IPS-20b (cell line): ENCODE data around the gene HDX.
"Not testable (repeated sequence)": the region's sequence is repeated elsewhere in the genome, so short reads cannot be mapped to it uniquely, and the experiment has no call there.

Experiments used
- H3K27ac ChIP-seq: one replicate; pipeline ENCODE4 v1.5.1; 2013; ENCODE audit warnings: low read length
- H3K27me3 ChIP-seq: 2 replicates; pipeline ENCODE4 v1.6.1; 2013; ENCODE audit warnings: mild to moderate bottlenecking, low read length, inconsistent platforms; ENCODE audit not compliant: insufficient read depth
- H3K36me3 ChIP-seq: 2 replicates; pipeline ENCODE4 v1.6.1; 2013; ENCODE audit warnings: low read depth, mild to moderate bottlenecking, inconsistent platforms, low read length, moderate library complexity; ENCODE audit not compliant: insufficient read depth
- H3K4me1 ChIP-seq: 2 replicates; pipeline ENCODE4 v1.6.1; 2013; ENCODE audit warnings: mild to moderate bottlenecking, control low read depth, inconsistent platforms, low read length, moderate library complexity; ENCODE audit not compliant: insufficient read depth
- H3K4me3 ChIP-seq: 2 replicates; pipeline ENCODE4 v1.5.1; 2013; ENCODE audit warnings: mild to moderate bottlenecking, low read length, inconsistent platforms
- H3K9ac ChIP-seq: 2 replicates; pipeline ENCODE4 v1.6.1; 2013; ENCODE audit warnings: low read depth, mild to moderate bottlenecking, inconsistent platforms, low read length, moderate library complexity
- H3K9me3 ChIP-seq: 2 replicates; pipeline ENCODE4 v1.6.1; 2013; ENCODE audit warnings: mild to moderate bottlenecking, low read depth, low read length, inconsistent platforms; ENCODE audit not compliant: insufficient read depth

HDX gene

GRCh38 chrX:84335121-84335520 is 167.1 kb downstream of the HDX start:
- Histone ChIP-seq H3K27me3 (no peaks in the 10 kb centered on the region), H3K4me3 (no peak overlapping the region), H3K36me3 (no peaks in the 10 kb centered on the region), H3K4me1 (peaks cover 5% of the 10 kb centered on the region; the same call in 1 of the 2 replicates), H3K9me3 (no peaks in the 10 kb centered on the region), H3K9ac (no peak overlapping the region), H3K27ac (no peak overlapping the region)

GRCh38 chrX:84322083-84322827 is 180.0 kb downstream of the HDX start:
- no peaks in the 10 kb centered on the region for H3K9me3 ChIP-seq
- H3K27me3 ChIP-seq, result no peaks in the 10 kb centered on the region
- H3K4me1 ChIP-seq, result no peaks in the 10 kb centered on the region; the same call in 1 of the 2 replicates
- H3K36me3 ChIP-seq, result no peaks in the 10 kb centered on the region
- no peak overlapping the region for H3K27ac ChIP-seq
- H3K9ac ChIP-seq, result no peak overlapping the region
- H3K4me3 ChIP-seq, result no peak overlapping the region

- H3K9me3 ChIP-seq, result no peaks in the 10 kb centered on the region
- no peak overlapping the region for H3K4me3 ChIP-seq
- no peak overlapping the region for H3K27ac ChIP-seq
- H3K9ac ChIP-seq, result no peak overlapping the region
- no peaks in the 10 kb centered on the region for H3K36me3 ChIP-seq
- H3K27me3 ChIP-seq, result no peaks in the 10 kb centered on the region
- H3K4me1 ChIP-seq, result no peaks in the 10 kb centered on the region; the same call in 1 of the 2 replicates
Measured at GRCh38 chrX:84320614-84321013, 181.6 kb downstream of the HDX start.

- Histone ChIP-seq H3K4me3 (no peak overlapping the region), H3K36me3 (no peaks in the 10 kb centered on the region), H3K4me1 (no peaks in the 10 kb centered on the region; the same call in 1 of the 2 replicates), H3K9me3 (no peaks in the 10 kb centered on the region), H3K27ac (no peak overlapping the region), H3K27me3 (no peaks in the 10 kb centered on the region), H3K9ac (no peak overlapping the region)
Measured at GRCh38 chrX:84320023-84320422, 182.2 kb downstream of the HDX start.

GRCh38 chrX:84318661-84319060 is 183.6 kb downstream of the HDX start:
- no peak overlapping the region for H3K27ac ChIP-seq
- H3K36me3 ChIP-seq, result no peaks in the 10 kb centered on the region
- peak overlapping the region; percentile 8; the same call in 1 of the 2 replicates for H3K9ac ChIP-seq
- H3K9me3 ChIP-seq, result no peaks in the 10 kb centered on the region
- no peaks in the 10 kb centered on the region for H3K27me3 ChIP-seq
- no peaks in the 10 kb centered on the region; the same call in 1 of the 2 replicates for H3K4me1 ChIP-seq
- peak overlapping the region; percentile 7; the same call in 1 of the 2 replicates for H3K4me3 ChIP-seq

GRCh38 chrX:84315946-84316345 is 186.3 kb downstream of the HDX start:
- H3K4me1 ChIP-seq, H3K4me3 ChIP-seq, H3K27ac ChIP-seq, H3K9me3 ChIP-seq, H3K27me3 ChIP-seq, H3K9ac ChIP-seq, H3K36me3 ChIP-seq: not testable (repeated sequence)
